Measurements from ENCODE around the gene FBXL2.
A peak's percentile ranks its signal among the peaks of the same experiment; 100 is the strongest.

FBXL2 gene

GRCh38 chr3:33360136-33360825 lies 83.0 kb downstream of the FBXL2 start:
- TF ChIP-seq, protein P1, sequence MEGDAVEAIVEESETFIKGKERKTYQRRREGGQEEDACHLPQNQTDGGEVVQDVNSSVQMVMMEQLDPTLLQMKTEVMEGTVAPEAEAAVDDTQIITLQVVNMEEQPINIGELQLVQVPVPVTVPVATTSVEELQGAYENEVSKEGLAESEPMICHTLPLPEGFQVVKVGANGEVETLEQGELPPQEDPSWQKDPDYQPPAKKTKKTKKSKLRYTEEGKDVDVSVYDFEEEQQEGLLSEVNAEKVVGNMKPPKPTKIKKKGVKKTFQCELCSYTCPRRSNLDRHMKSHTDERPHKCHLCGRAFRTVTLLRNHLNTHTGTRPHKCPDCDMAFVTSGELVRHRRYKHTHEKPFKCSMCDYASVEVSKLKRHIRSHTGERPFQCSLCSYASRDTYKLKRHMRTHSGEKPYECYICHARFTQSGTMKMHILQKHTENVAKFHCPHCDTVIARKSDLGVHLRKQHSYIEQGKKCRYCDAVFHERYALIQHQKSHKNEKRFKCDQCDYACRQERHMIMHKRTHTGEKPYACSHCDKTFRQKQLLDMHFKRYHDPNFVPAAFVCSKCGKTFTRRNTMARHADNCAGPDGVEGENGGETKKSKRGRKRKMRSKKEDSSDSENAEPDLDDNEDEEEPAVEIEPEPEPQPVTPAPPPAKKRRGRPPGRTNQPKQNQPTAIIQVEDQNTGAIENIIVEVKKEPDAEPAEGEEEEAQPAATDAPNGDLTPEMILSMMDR (IDR thresholded peaks at IDR 0.05; ENCODE audit: low read depth, low read length, missing control alignments): no peak
- DNase-seq (ENCODE audit: low read depth): peak; percentile 39
- H3K4me3 ChIP-seq (ENCODE audit: low read depth, low read length): no peak overlapping the region
- in situ Hi-C loops (cut with HindIII; ENCODE audit: low sequenced_read_pairs): no loop called here

- TF ChIP-seq, protein P1 (IDR thresholded peaks at IDR 0.05; ENCODE audit: low read depth, low read length, missing control alignments): no peak
- in situ Hi-C loops (cut with HindIII; ENCODE audit: low sequenced_read_pairs): no loop called here
- DNase-seq (ENCODE audit: low read depth): no peak
- H3K4me3 ChIP-seq (ENCODE audit: low read depth, low read length): no peak overlapping the region
Observed at GRCh38 chr3:33363113-33363800, 86.0 kb downstream of the FBXL2 start.

DNA sequence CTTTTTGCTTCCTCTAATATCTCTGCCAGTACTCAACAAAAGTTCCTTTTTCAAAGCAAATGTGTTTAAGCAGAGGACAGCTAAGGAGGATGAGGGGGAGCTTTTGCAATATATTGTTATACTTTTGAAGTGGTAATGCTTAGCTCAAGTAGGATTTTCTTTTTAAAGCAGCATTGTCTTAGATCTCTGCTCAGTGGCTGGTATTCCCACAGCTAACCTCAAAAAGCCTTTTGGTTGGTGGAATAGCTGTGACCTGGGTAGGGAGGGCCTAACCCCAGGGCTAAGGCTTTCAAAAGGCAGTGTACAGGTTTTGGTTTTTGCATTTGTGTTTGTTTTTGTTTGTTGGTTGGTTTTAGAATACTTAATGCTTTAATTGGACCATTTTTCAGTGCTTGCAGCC lies 86.8 kb downstream of the FBXL2 start:
- no peak for DNase-seq (ENCODE audit: low read depth)
- H3K4me3 ChIP-seq (ENCODE audit: low read depth, low read length): no peak overlapping the region
- in situ Hi-C loops (cut with HindIII; ENCODE audit: low sequenced_read_pairs): no loop called here
- TF ChIP-seq, protein P1 (IDR thresholded peaks at IDR 0.05; ENCODE audit: low read depth, low read length, missing control alignments): no peak

DNA sequence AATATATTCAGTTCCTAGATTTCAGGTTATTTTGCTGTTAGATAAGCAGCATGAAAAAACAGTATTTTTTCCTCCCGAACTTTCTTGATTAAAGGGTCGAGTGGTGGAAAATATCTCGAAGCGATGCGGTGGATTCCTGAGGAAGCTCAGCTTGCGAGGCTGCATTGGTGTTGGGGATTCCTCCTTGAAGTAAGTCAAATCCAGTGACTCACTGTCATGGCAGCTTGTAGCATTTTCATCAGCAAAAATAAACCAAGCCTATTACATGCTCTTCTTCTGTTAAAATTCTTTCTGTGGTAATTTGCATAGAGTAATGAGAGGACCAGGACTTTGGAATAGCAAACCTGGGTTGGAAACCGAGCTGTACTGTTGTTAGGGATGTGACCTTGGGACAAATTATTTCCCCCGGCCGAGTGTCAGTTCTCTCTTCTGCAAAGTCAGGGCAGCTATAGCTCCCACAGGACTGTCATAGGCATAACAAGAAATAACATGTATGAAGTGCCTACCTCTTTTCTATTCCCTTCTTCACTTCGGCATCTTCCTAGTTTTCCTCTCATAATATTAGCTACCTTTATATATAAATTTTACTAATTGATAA lies 87.4 kb downstream of the FBXL2 start:
- in situ Hi-C loops (cut with HindIII; ENCODE audit: low sequenced_read_pairs): no loop called here
- peak; percentile 27 for DNase-seq (ENCODE audit: low read depth)
- H3K4me3 ChIP-seq (ENCODE audit: low read depth, low read length): no peak overlapping the region

GRCh38 chr3:33372218-33373081 lies 95.2 kb downstream of the FBXL2 start:
- in situ Hi-C loops (cut with HindIII; ENCODE audit: low sequenced_read_pairs): no loop called here
- DNase-seq (ENCODE audit: low read depth): peak; percentile 40
- H3K4me3 ChIP-seq (ENCODE audit: low read depth, low read length): no peak overlapping the region
- TF ChIP-seq, protein P1 (IDR thresholded peaks at IDR 0.05; ENCODE audit: low read depth, low read length, missing control alignments): peak; percentile 94

More for the DNA sequence above, 87.4 kb downstream of the FBXL2 start:
- TF ChIP-seq, protein P1 (IDR thresholded peaks at IDR 0.05; ENCODE audit: low read depth, low read length, missing control alignments): no peak

DNA sequence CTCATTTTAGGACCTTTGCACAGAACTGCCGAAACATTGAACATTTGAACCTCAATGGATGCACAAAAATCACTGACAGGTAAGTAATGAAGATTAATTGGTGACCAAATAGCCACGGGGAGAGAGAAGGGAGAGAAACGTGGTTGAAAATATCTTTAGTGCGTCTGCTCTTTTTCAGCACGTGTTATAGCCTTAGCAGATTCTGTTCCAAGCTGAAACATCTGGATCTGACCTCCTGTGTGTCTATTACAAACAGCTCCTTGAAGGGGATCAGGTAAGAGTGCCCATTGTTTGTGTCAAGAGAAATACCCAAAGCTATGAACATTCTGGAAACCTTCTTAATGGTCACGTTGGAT lies 95.8 kb downstream of the FBXL2 start:
- TF ChIP-seq, protein P1 (IDR thresholded peaks at IDR 0.05; ENCODE audit: low read depth, low read length, missing control alignments): no peak
- no peak overlapping the region for H3K4me3 ChIP-seq (ENCODE audit: low read depth, low read length)
- in situ Hi-C loops (cut with HindIII; ENCODE audit: low sequenced_read_pairs): no loop called here
- no peak for DNase-seq (ENCODE audit: low read depth)

All from astrocyte of the cerebellum (primary cell).